WTC11 (cell line): ENCODE measurements around the gene DMD. TPM values are rescaled to one million over a fixed set of nuclear protein-coding genes. Genes with fewer than 3 reads are reported as not detected.

ENCODE experiments used
- ATAC-seq: fragments of 200-7000 bp; cut with Tn5 transposase; 2 replicates; pipeline ENCODE4 v1.10.0; 2021; ENCODE audit warnings: mild to moderate bottlenecking, moderate library complexity
- CTCF ChIA-PET: fragments of 300-600 bp; sonication (Branson Sonifier 250); formaldehyde crosslinking; loops from one replicate; lab custom pipeline; 2021; ENCODE audit warnings: antibody characterized with exemption; lab: Charles Lee
- POLR2A ChIA-PET: fragments of 350-600 bp; sonication (Branson Sonifier 250); formaldehyde crosslinking; loops from one replicate; lab custom pipeline; 2021; ENCODE audit warnings: antibody characterized with exemption; lab: Charles Lee
- DNase-seq: peaks from one replicate; pipeline ENCODE4 v3.0.0; 2021; ENCODE audit warnings: low spot score
- H3K27ac Mint-ChIP-seq: 2 replicates; pipeline ENCODE4 v1.8.0; 2021; ENCODE audit warnings: mixed read lengths
- H3K27me3 Mint-ChIP-seq: 2 replicates; pipeline ENCODE4 v1.8.0; 2021; ENCODE audit warnings: low read depth, mild to moderate bottlenecking, moderate library complexity, mixed read lengths
- H3K36me3 Mint-ChIP-seq: 2 replicates; pipeline ENCODE4 v1.8.0; 2021; ENCODE audit warnings: mixed read lengths
- H3K4me1 Mint-ChIP-seq: 2 replicates; pipeline ENCODE4 v1.8.0; 2022; ENCODE audit warnings: mixed read lengths
- H3K4me3 Mint-ChIP-seq: 2 replicates; pipeline ENCODE4 v1.8.0; 2021; ENCODE audit warnings: mild to moderate bottlenecking, moderate library complexity, mixed read lengths
- H3K9me3 Mint-ChIP-seq: 2 replicates; pipeline ENCODE4 v1.8.0; 2021; ENCODE audit warnings: mixed read lengths
- ATF1 ChIP-seq: sonication (generic); formaldehyde crosslinking; IDR thresholded peaks from 2 replicates; pipeline ENCODE4 v1.8.1; 2023; ENCODE audit warnings: mild to moderate bottlenecking, moderate library complexity, missing genetic modification reagents
- FOXK1 ChIP-seq: sonication (generic); formaldehyde crosslinking; IDR thresholded peaks from 2 replicates; pipeline ENCODE4 v1.8.0; 2022; ENCODE audit warnings: mild to moderate bottlenecking, moderate library complexity, missing genetic modification reagents
- FOXP1 ChIP-seq: sonication (generic); formaldehyde crosslinking; IDR thresholded peaks from 2 replicates; pipeline ENCODE4 v1.8.0; 2022; ENCODE audit warnings: missing genetic modification reagents, mild to moderate bottlenecking, moderate library complexity, borderline replicate concordance
- GABPB1 ChIP-seq: sonication (generic); formaldehyde crosslinking; IDR thresholded peaks from 2 replicates; pipeline ENCODE4 v1.8.1; 2023; ENCODE audit warnings: mild to moderate bottlenecking, missing genetic modification reagents
- JAZF1 ChIP-seq: fragments of 250-450 bp; sonication (Bioruptor Pico); IDR thresholded peaks from 2 replicates; pipeline ENCODE4 v1.9.0; 2021; ENCODE audit warnings: moderate library complexity, mild to moderate bottlenecking, inconsistent platforms
- JUN ChIP-seq: sonication (generic); formaldehyde crosslinking; IDR thresholded peaks from 2 replicates; pipeline ENCODE4 v1.8.0; 2023; ENCODE audit warnings: mild to moderate bottlenecking, missing genetic modification reagents
- NR1H2 ChIP-seq: sonication (generic); formaldehyde crosslinking; IDR thresholded peaks from 2 replicates; pipeline ENCODE4 v1.9.0; 2021; ENCODE audit warnings: mild to moderate bottlenecking, moderate library complexity, missing genetic modification reagents
- PRRX2 ChIP-seq: fragments of 250-450 bp; sonication (Bioruptor Pico); IDR thresholded peaks from 2 replicates; pipeline ENCODE4 v1.8.0; 2021; ENCODE audit warnings: mild to moderate bottlenecking
- RORB ChIP-seq: fragments of 250-450 bp; sonication (Bioruptor Pico); IDR thresholded peaks from 2 replicates; pipeline ENCODE4 v1.9.0; 2021; ENCODE audit warnings: mild to moderate bottlenecking
- SP1 ChIP-seq: sonication (generic); formaldehyde crosslinking; conservative IDR thresholded peaks from 2 replicates; pipeline ENCODE4 v1.8.1; 2022; ENCODE audit warnings: missing genetic modification reagents
- TCF7 ChIP-seq: sonication (generic); formaldehyde crosslinking; IDR thresholded peaks from 2 replicates; pipeline ENCODE4 v1.8.0; 2022; ENCODE audit warnings: mild to moderate bottlenecking, low read depth, missing genetic modification reagents, moderate library complexity
- TP53 ChIP-seq: sonication (generic); formaldehyde crosslinking; IDR thresholded peaks from 2 replicates; pipeline ENCODE4 v1.8.1; 2023; ENCODE audit warnings: mild to moderate bottlenecking, missing genetic modification reagents
- ZNF121 ChIP-seq: sonication (generic); formaldehyde crosslinking; IDR thresholded peaks from 2 replicates; pipeline ENCODE4 v1.8.0; 2023; ENCODE audit warnings: missing genetic modification reagents
- ZNF138 ChIP-seq: sonication (generic); formaldehyde crosslinking; conservative IDR thresholded peaks from 2 replicates; pipeline ENCODE4 v1.8.1; 2022; ENCODE audit warnings: mild to moderate bottlenecking, moderate library complexity, missing genetic modification reagents
- ZNF317 ChIP-seq: sonication (generic); formaldehyde crosslinking; IDR thresholded peaks from 2 replicates; pipeline ENCODE4 v1.8.1; 2023; ENCODE audit warnings: low read depth, mild to moderate bottlenecking, moderate library complexity, missing genetic modification reagents, borderline replicate concordance
- ZNF396 ChIP-seq: fragments of 250-450 bp; sonication (Bioruptor Pico); IDR thresholded peaks from 2 replicates; pipeline ENCODE4 v1.8.0; 2021; ENCODE audit warnings: mild to moderate bottlenecking, moderate library complexity, borderline replicate concordance
- ZNF671 ChIP-seq: fragments of 250-450 bp; sonication (Bioruptor Pico); IDR thresholded peaks from 2 replicates; pipeline ENCODE4 v1.8.0; 2021; ENCODE audit warnings: mild to moderate bottlenecking
- total RNA-seq: library from RNA; stranded (reverse); gene quantifications from 3 replicates; pipeline ENCODE4 v1.2.3, GENCODE V29; 2021
- TF ChIP-seq, protein P1 (sequence below): fragments of 250-450 bp; sonication (Bioruptor Pico); IDR thresholded peaks from 2 replicates; pipeline ENCODE4 v2.1.2; 2022; ENCODE audit warnings: mild to moderate bottlenecking, moderate library complexity
- TF ChIP-seq, protein P2 (sequence below): sonication (generic); formaldehyde crosslinking; IDR thresholded peaks from 2 replicates; pipeline ENCODE4 v1.8.1; 2022; ENCODE audit warnings: mild to moderate bottlenecking, moderate library complexity, missing genetic modification reagents
- TF ChIP-seq, protein P3 (sequence below): sonication (generic); formaldehyde crosslinking; IDR thresholded peaks from 2 replicates; pipeline ENCODE4 v1.8.0; 2022; ENCODE audit warnings: mild to moderate bottlenecking, missing genetic modification reagents
- TF ChIP-seq, protein P4 (sequence below): sonication (generic); formaldehyde crosslinking; IDR thresholded peaks from 2 replicates; pipeline ENCODE4 v1.8.0; 2022; ENCODE audit warnings: mild to moderate bottlenecking, missing genetic modification reagents
- TF ChIP-seq, protein P5 (sequence below): sonication (generic); formaldehyde crosslinking; IDR thresholded peaks from 2 replicates; pipeline ENCODE4 v1.8.0; 2023; ENCODE audit warnings: missing genetic modification reagents, mild to moderate bottlenecking, borderline replicate concordance
- TF ChIP-seq, protein P6 (sequence below): sonication (generic); formaldehyde crosslinking; IDR thresholded peaks from 2 replicates; pipeline ENCODE4 v1.8.1; 2023; ENCODE audit warnings: mild to moderate bottlenecking, missing genetic modification reagents
- TF ChIP-seq, protein P7 (sequence below): sonication (generic); formaldehyde crosslinking; IDR thresholded peaks from 2 replicates; pipeline ENCODE4 v1.8.0; 2022; ENCODE audit warnings: mild to moderate bottlenecking, missing genetic modification reagents

The DMD gene
- total RNA-seq, 1 experiment from 2014 or later: 9.1 TPM

DNA sequence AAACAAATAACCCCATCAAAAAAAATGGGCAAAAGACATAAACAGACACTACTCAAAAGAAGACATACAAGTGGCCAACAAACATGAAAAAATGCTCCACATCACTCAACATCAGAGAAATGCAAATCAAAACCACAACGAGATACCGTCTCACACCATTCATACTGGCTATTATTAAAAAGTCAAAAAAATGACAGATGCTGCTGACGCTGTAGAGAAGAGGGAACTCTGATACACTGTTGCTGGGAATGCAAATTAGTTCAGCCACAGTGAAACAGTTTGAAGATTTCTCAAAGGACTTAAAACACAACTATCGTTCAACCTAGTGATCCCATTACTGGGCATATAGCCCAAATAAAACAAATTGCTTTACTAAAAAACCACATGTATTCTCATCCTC, 1468.3 kb downstream of the DMD start:
- DNase-seq: no peak
- H3K4me3 Mint-ChIP-seq: no peak overlapping the region
- no peaks in the 10 kb centered on the region for H3K36me3 Mint-ChIP-seq
- peaks cover 3% of the 10 kb centered on the region for H3K4me1 Mint-ChIP-seq
- POLR2A ChIA-PET: no interaction called here
- H3K9me3 Mint-ChIP-seq: peaks cover 13% of the 10 kb centered on the region
- CTCF ChIA-PET: no interaction called here
- TF ChIP-seq, protein P1, sequence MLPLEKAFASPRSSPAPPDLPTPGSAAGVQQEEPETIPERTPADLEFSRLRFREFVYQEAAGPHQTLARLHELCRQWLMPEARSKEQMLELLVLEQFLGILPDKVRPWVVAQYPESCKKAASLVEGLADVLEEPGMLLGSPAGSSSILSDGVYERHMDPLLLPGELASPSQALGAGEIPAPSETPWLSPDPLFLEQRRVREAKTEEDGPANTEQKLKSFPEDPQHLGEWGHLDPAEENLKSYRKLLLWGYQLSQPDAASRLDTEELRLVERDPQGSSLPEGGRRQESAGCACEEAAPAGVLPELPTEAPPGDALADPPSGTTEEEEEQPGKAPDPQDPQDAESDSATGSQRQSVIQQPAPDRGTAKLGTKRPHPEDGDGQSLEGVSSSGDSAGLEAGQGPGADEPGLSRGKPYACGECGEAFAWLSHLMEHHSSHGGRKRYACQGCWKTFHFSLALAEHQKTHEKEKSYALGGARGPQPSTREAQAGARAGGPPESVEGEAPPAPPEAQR (CRISPR knock-in tag): no peak
- no peak for TF ChIP-seq FOXP1 (CRISPR knock-in tag)
- no peak for TF ChIP-seq ATF1
- TF ChIP-seq, protein P2, sequence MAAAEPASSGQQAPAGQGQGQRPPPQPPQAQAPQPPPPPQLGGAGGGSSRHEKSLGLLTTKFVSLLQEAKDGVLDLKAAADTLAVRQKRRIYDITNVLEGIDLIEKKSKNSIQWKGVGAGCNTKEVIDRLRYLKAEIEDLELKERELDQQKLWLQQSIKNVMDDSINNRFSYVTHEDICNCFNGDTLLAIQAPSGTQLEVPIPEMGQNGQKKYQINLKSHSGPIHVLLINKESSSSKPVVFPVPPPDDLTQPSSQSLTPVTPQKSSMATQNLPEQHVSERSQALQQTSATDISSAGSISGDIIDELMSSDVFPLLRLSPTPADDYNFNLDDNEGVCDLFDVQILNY (CRISPR knock-in tag): no peak
- TF ChIP-seq PRRX2 (CRISPR knock-in tag): no peak
- TF ChIP-seq RORB (CRISPR knock-in tag): no peak
- TF ChIP-seq ZNF121 (CRISPR knock-in tag): no peak
- TF ChIP-seq FOXK1 (CRISPR knock-in tag): no peak
- TF ChIP-seq JAZF1 (CRISPR knock-in tag): no peak
- no peak for TF ChIP-seq ZNF396
- no peak for TF ChIP-seq SP1 (CRISPR knock-in tag)
- TF ChIP-seq, protein P3, sequence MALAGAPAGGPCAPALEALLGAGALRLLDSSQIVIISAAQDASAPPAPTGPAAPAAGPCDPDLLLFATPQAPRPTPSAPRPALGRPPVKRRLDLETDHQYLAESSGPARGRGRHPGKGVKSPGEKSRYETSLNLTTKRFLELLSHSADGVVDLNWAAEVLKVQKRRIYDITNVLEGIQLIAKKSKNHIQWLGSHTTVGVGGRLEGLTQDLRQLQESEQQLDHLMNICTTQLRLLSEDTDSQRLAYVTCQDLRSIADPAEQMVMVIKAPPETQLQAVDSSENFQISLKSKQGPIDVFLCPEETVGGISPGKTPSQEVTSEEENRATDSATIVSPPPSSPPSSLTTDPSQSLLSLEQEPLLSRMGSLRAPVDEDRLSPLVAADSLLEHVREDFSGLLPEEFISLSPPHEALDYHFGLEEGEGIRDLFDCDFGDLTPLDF (CRISPR knock-in tag): no peak
- TF ChIP-seq TCF7 (CRISPR knock-in tag): no peak
- TF ChIP-seq, protein P4, sequence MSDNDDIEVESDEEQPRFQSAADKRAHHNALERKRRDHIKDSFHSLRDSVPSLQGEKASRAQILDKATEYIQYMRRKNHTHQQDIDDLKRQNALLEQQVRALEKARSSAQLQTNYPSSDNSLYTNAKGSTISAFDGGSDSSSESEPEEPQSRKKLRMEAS (CRISPR knock-in tag): no peak
- no peak overlapping the region for H3K27ac Mint-ChIP-seq
- H3K27me3 Mint-ChIP-seq: no peaks in the 10 kb centered on the region
- ATAC-seq: no peak

DNA sequence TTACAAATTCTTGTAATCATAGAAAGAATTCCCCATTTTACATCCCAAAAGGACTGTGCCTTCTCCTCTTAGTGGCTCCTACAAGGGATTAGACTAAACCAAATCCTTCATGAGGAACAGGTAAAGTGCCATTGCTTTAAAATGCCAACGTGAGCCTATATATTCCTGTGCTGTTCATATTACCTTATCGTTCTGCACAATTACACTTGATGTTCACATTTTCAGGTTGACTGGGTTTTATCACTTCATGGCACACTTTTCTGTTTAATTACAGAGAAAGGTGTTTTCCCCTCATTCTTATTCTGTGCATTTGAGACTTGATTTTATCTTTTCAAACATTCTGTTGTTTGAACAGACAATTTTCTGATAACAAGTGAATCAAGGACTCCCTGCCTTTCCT, 1493.9 kb downstream of the DMD start:
- Mint-ChIP-seq H3K9me3 (no peaks in the 10 kb centered on the region), H3K36me3 (no peaks in the 10 kb centered on the region), H3K4me1 (no peaks in the 10 kb centered on the region), H3K4me3 (no peak overlapping the region), H3K27me3 (peaks cover 4% of the 10 kb centered on the region; the same call in 1 of the 2 replicates), H3K27ac (no peak overlapping the region)
- DNase-seq: no peak
- ChIA-PET POLR2A (interaction anchor here (0.7 kb wide), 1 partner anchor 569 kb away, joined by 3 read pairs; no protein-coding TSS in a partner anchor), CTCF (no interaction called here)
- ATAC-seq: no peak
- TF ChIP-seq, protein P5, sequence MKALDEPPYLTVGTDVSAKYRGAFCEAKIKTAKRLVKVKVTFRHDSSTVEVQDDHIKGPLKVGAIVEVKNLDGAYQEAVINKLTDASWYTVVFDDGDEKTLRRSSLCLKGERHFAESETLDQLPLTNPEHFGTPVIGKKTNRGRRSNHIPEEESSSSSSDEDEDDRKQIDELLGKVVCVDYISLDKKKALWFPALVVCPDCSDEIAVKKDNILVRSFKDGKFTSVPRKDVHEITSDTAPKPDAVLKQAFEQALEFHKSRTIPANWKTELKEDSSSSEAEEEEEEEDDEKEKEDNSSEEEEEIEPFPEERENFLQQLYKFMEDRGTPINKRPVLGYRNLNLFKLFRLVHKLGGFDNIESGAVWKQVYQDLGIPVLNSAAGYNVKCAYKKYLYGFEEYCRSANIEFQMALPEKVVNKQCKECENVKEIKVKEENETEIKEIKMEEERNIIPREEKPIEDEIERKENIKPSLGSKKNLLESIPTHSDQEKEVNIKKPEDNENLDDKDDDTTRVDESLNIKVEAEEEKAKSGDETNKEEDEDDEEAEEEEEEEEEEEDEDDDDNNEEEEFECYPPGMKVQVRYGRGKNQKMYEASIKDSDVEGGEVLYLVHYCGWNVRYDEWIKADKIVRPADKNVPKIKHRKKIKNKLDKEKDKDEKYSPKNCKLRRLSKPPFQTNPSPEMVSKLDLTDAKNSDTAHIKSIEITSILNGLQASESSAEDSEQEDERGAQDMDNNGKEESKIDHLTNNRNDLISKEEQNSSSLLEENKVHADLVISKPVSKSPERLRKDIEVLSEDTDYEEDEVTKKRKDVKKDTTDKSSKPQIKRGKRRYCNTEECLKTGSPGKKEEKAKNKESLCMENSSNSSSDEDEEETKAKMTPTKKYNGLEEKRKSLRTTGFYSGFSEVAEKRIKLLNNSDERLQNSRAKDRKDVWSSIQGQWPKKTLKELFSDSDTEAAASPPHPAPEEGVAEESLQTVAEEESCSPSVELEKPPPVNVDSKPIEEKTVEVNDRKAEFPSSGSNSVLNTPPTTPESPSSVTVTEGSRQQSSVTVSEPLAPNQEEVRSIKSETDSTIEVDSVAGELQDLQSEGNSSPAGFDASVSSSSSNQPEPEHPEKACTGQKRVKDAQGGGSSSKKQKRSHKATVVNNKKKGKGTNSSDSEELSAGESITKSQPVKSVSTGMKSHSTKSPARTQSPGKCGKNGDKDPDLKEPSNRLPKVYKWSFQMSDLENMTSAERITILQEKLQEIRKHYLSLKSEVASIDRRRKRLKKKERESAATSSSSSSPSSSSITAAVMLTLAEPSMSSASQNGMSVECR (CRISPR knock-in tag): no peak
- TF ChIP-seq, protein P1 (CRISPR knock-in tag): no peak
- TF ChIP-seq RORB (CRISPR knock-in tag) (no peak), FOXK1 (CRISPR knock-in tag) (no peak), ZNF317 (no peak), TP53 (CRISPR knock-in tag) (no peak), GABPB1 (CRISPR knock-in tag) (no peak), ZNF138 (CRISPR knock-in tag) (no peak), FOXP1 (CRISPR knock-in tag) (no peak), NR1H2 (CRISPR knock-in tag) (no peak), PRRX2 (CRISPR knock-in tag) (no peak), ZNF671 (CRISPR knock-in tag) (no peak), ZNF121 (CRISPR knock-in tag) (no peak), JUN (CRISPR knock-in tag) (no peak)
- TF ChIP-seq, protein P6, sequence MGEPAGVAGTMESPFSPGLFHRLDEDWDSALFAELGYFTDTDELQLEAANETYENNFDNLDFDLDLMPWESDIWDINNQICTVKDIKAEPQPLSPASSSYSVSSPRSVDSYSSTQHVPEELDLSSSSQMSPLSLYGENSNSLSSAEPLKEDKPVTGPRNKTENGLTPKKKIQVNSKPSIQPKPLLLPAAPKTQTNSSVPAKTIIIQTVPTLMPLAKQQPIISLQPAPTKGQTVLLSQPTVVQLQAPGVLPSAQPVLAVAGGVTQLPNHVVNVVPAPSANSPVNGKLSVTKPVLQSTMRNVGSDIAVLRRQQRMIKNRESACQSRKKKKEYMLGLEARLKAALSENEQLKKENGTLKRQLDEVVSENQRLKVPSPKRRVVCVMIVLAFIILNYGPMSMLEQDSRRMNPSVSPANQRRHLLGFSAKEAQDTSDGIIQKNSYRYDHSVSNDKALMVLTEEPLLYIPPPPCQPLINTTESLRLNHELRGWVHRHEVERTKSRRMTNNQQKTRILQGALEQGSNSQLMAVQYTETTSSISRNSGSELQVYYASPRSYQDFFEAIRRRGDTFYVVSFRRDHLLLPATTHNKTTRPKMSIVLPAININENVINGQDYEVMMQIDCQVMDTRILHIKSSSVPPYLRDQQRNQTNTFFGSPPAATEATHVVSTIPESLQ (CRISPR knock-in tag): no peak
- TF ChIP-seq, protein P7, sequence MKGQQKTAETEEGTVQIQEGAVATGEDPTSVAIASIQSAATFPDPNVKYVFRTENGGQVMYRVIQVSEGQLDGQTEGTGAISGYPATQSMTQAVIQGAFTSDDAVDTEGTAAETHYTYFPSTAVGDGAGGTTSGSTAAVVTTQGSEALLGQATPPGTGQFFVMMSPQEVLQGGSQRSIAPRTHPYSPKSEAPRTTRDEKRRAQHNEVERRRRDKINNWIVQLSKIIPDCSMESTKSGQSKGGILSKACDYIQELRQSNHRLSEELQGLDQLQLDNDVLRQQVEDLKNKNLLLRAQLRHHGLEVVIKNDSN: no peak
